DND-41 (cell line): ENCODE measurements around the gene DGKZ.

Experiments
- ATAC-seq: fragments of 200-7000 bp; cut with Tn5 transposase; 3 replicates; pipeline ENCODE4 v1.9.1; 2021; ENCODE audit warnings: low read depth; ENCODE audit not compliant: insufficient read depth
- DNase-seq: peaks from one replicate; pipeline ENCODE4 v3.0.0-alpha.2; 2020
- H2AFZ ChIP-seq: 2 replicates; pipeline ENCODE4 v1.6.0; 2012; ENCODE audit warnings: low read depth, low read length
- H3K27ac ChIP-seq: 2 replicates; pipeline ENCODE4 v1.5.1; 2012; ENCODE audit warnings: low read length, inconsistent platforms
- H3K27me3 ChIP-seq: fragments of 200-600 bp; sonication (generic); 2 replicates; pipeline ENCODE4 v1.6.0; 2012; ENCODE audit warnings: low read length, mild to moderate bottlenecking, inconsistent platforms; ENCODE audit not compliant: insufficient read depth, poor library complexity
- H3K36me3 ChIP-seq: 2 replicates; pipeline ENCODE4 v1.5.1; 2012; ENCODE audit warnings: low read length, inconsistent platforms; ENCODE audit not compliant: insufficient read depth
- H3K4me1 ChIP-seq: 2 replicates; pipeline ENCODE4 v1.5.1; 2012; ENCODE audit warnings: mild to moderate bottlenecking, low read length; ENCODE audit not compliant: insufficient read depth
- H3K4me2 ChIP-seq: 2 replicates; pipeline ENCODE4 v1.6.0; 2012; ENCODE audit warnings: mild to moderate bottlenecking, moderate library complexity, low read length, inconsistent platforms; ENCODE audit not compliant: insufficient read depth
- H3K4me3 ChIP-seq, 2 experiments: fragments of 200-600 bp in 1 of 2; shearing (Covaris generic) in 1 of 2; 2 replicates each; pipeline ENCODE4 v1.5.1; 2012 to 2016; ENCODE audit warnings: inconsistent platforms in 2 of 2, low read length in 2 of 2, mild to moderate bottlenecking in 2 of 2, low read depth in 1 of 2, moderate library complexity in 1 of 2
- H3K79me2 ChIP-seq: 2 replicates; pipeline ENCODE4 v1.6.0; 2012; ENCODE audit warnings: low read length, inconsistent platforms; ENCODE audit not compliant: insufficient read depth
- H3K9ac ChIP-seq: 2 replicates; pipeline ENCODE4 v1.6.0; 2012; ENCODE audit warnings: low read depth, mild to moderate bottlenecking, inconsistent platforms, low read length, moderate library complexity
- H3K9me3 ChIP-seq: 2 replicates; pipeline ENCODE4 v1.5.1; 2012; ENCODE audit warnings: low read length, moderate library complexity, mild to moderate bottlenecking, inconsistent platforms; ENCODE audit not compliant: insufficient read depth, severe bottlenecking
- H4K20me1 ChIP-seq: 2 replicates; pipeline ENCODE4 v1.6.0; 2012; ENCODE audit warnings: low read length; ENCODE audit not compliant: insufficient read depth
- EZH2 ChIP-seq: IDR thresholded peaks from 3 replicates; pipeline ENCODE4 v1.6.1; 2012; ENCODE audit warnings: borderline replicate concordance, low read depth, mild to moderate bottlenecking, moderate library complexity, low read length, inconsistent platforms; ENCODE audit not compliant: severe bottlenecking
- TF ChIP-seq, protein P1 (sequence below): IDR thresholded peaks from 2 replicates; pipeline ENCODE4 v1.5.1; 2012; ENCODE audit warnings: borderline replicate concordance, low read length, moderate library complexity, mild to moderate bottlenecking; ENCODE audit not compliant: poor library complexity, severe bottlenecking; ENCODE audit errors: extremely low read depth

DGKZ gene

DNA sequence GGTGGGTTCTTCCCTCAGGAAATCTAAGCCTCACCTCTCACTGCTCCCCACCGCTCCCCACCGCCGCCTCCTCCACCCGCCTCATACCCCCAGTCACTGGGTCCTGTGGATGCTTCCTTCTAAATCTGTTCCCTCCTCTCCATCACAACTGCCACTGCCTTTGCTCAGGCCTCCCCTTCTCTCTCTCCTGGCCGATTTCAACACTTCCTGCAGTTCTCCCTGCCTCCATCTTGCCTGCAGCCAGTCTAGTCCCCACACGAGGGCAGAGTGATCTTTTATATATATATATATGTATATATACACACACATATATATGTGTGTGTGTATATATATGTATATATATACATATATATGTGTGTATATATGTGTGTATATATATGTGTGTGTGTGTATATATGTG, 42.0 kb upstream of the DGKZ start:
- Histone ChIP-seq H3K4me3 (no peak overlapping the region), H3K27me3 (no peaks in the 10 kb centered on the region), H3K36me3 (no peaks in the 10 kb centered on the region), H3K27ac (no peak overlapping the region), H3K9me3 (no peaks in the 10 kb centered on the region), H3K4me1 (peaks cover 17% of the 10 kb centered on the region), H3K9ac (no peak overlapping the region), H4K20me1 (no peaks in the 10 kb centered on the region), H2AFZ (peak overlapping the region; percentile 33; the same call in 1 of the 2 replicates), H3K4me2 (no peak overlapping the region), H3K79me2 (no peaks in the 10 kb centered on the region)
- DNase-seq: no peak
- ATAC-seq: no peak
- TF ChIP-seq EZH2: no peak
- TF ChIP-seq, protein P1, sequence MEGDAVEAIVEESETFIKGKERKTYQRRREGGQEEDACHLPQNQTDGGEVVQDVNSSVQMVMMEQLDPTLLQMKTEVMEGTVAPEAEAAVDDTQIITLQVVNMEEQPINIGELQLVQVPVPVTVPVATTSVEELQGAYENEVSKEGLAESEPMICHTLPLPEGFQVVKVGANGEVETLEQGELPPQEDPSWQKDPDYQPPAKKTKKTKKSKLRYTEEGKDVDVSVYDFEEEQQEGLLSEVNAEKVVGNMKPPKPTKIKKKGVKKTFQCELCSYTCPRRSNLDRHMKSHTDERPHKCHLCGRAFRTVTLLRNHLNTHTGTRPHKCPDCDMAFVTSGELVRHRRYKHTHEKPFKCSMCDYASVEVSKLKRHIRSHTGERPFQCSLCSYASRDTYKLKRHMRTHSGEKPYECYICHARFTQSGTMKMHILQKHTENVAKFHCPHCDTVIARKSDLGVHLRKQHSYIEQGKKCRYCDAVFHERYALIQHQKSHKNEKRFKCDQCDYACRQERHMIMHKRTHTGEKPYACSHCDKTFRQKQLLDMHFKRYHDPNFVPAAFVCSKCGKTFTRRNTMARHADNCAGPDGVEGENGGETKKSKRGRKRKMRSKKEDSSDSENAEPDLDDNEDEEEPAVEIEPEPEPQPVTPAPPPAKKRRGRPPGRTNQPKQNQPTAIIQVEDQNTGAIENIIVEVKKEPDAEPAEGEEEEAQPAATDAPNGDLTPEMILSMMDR: peak; percentile 35

DNA sequence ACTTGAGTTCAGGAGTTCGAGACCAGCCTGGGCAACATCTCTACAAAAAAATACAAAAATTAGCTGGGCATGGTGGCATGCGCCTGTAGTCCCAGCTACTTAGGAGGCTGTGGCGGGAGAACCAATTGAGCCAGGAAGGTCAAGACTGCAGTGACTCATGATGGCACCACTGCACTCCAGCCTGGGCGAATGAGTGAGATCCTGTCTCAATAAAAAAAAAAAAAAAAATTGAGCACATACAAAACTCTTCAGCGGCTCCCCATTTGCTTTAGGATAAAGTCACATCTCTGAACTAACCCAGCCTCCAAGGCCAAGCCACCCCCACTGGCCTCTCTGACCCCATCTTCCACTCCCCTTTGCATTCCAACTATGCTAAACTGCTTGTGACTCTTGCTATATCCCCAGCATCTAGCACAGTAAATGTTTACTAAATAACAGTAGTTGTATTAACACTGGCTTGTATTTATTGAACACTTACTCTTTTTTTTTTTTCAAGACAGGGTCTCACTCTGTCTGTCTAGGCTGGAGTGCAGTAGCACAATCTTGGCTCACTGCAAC, 40.9 kb upstream of the DGKZ start:
- Histone ChIP-seq H3K4me1 (peaks cover 17% of the 10 kb centered on the region), H2AFZ (no peak overlapping the region), H3K4me3 (no peak overlapping the region), H3K27ac (no peak overlapping the region), H3K4me2 (no peak overlapping the region), H3K79me2 (no peaks in the 10 kb centered on the region), H3K36me3 (no peaks in the 10 kb centered on the region), H3K9ac (no peak overlapping the region), H3K9me3 (no peaks in the 10 kb centered on the region), H4K20me1 (no peaks in the 10 kb centered on the region), H3K27me3 (no peaks in the 10 kb centered on the region)
- ATAC-seq: no peak
- no peak for TF ChIP-seq EZH2
- TF ChIP-seq, protein P1: no peak
- no peak for DNase-seq

DNA sequence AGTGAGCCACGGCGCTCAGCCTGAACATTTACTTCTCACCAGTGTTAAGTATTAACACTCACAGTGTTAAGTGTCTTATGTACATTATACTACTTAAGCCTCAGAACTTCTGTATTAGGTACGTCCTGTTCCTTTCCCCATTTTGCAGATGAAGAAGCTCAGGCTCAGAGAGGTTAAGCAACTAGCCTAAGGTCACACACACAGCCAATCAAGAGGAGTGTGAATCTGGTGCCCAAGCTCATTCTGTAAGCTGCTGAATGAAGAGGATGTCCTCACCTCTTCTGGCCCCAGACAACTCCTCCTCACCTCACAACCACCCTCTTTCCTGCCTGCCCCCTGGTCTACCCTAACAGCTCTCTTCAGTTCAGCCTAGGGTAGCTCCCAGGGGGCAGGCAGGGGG, 39.9 kb upstream of the DGKZ start:
- H3K4me3 ChIP-seq: no peak overlapping the region
- 0 out of 2 replicates have a peak overlapping the region, but pooled peaks have one; percentile 7 for H3K27ac ChIP-seq
- no peaks in the 10 kb centered on the region for H4K20me1 ChIP-seq
- H3K4me1 ChIP-seq: peaks cover 17% of the 10 kb centered on the region
- H3K4me2 ChIP-seq: no peak overlapping the region
- TF ChIP-seq EZH2: no peak
- TF ChIP-seq, protein P1: no peak
- no peaks in the 10 kb centered on the region for H3K27me3 ChIP-seq
- H3K9ac ChIP-seq: no peak overlapping the region
- H3K79me2 ChIP-seq: no peaks in the 10 kb centered on the region
- peak; percentile 59 for ATAC-seq
- no peak overlapping the region for H2AFZ ChIP-seq
- H3K36me3 ChIP-seq: no peaks in the 10 kb centered on the region
- no peaks in the 10 kb centered on the region for H3K9me3 ChIP-seq
- peak; percentile 61 for DNase-seq

DNA sequence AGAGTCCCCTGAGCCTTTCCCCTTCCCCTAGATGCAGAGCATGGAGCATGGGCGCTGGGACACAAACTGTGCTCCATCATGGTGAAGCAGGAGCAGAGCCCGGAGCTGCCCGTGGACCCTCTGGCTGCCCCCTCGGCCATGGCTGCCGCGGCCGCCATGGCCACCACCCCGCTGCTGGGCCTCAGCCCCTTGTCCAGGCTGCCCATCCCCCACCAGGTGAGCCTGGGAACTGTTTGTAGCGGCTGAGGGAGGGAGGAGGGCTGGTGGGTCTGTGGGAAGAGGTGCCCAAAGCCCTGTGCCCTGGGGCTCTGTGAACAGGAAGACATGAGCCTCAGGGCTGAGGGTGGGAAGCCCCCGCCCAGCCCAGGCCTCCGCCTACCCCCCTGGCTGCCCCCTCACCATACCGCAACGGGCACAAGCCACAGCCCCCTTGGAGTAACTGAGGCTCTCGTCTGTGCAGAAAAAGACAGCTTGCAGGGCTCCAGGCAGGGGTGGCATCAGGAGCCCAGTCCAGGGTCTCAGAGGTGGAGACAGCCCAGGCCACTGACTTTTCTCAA, 39.4 kb upstream of the DGKZ start:
- no peaks in the 10 kb centered on the region for H3K9me3 ChIP-seq
- H3K27ac ChIP-seq: 0 out of 2 replicates have a peak overlapping the region, but pooled peaks have one; percentile 7
- ATAC-seq (peak; percentile 83), DNase-seq (peak; percentile 85)
- no peak overlapping the region for H3K9ac ChIP-seq
- peaks cover 17% of the 10 kb centered on the region for H3K4me1 ChIP-seq
- no peaks in the 10 kb centered on the region for H3K79me2 ChIP-seq
- no peaks in the 10 kb centered on the region for H4K20me1 ChIP-seq
- no peak overlapping the region for H3K4me2 ChIP-seq
- no peak overlapping the region for H3K4me3 ChIP-seq
- TF ChIP-seq, protein P1: no peak
- no peak for TF ChIP-seq EZH2
- H3K27me3 ChIP-seq: no peaks in the 10 kb centered on the region
- H3K36me3 ChIP-seq: no peaks in the 10 kb centered on the region
- H2AFZ ChIP-seq: no peak overlapping the region
